Activated CD4-positive, alpha-beta T cell treated with anti-CD3 and anti-CD28 coated beads, Interleukin-2, Interleukin-6, amounts not matched to agents 100 ng/mL and 50 ng/mL, durations not matched to agents 16 hours and 8 hours (primary cell): ENCODE measurements around the gene PROC.
A peak's percentile ranks its signal among the peaks of the same experiment; 100 is the strongest.

Experiments used
- DNase-seq: peaks from one replicate; pipeline ENCODE4 v3.0.0-alpha.2; 2020

The PROC gene

GRCh38 chr2:127418300-127419111 is at the start of gene PROC:
PROC (plus strand) TSS chr2:127418427; CDS start chr2:127419943, 1,516 bp downstream.
- no peak for DNase-seq

GRCh38 chr2:127370010-127370409 is 48.2 kb upstream of the PROC start:
- DNase-seq = no peak

- DNase-seq = no peak
Measured at GRCh38 chr2:127371037-127371436, 47.2 kb upstream of the PROC start.

GRCh38 chr2:127373362-127374083 is 44.7 kb upstream of the PROC start:
- DNase-seq = no peak

GRCh38 chr2:127376257-127376656 is 42.0 kb upstream of the PROC start:
- DNase-seq = no peak

GRCh38 chr2:127377262-127377661 is 41.0 kb upstream of the PROC start:
- DNase-seq = no peak

- DNase-seq = no peak
Measured at GRCh38 chr2:127378720-127379119, 39.5 kb upstream of the PROC start.

- no peak for DNase-seq
Measured at GRCh38 chr2:127379712-127380355, 38.4 kb upstream of the PROC start.

GRCh38 chr2:127381762-127382161 is 36.5 kb upstream of the PROC start:
- DNase-seq = no peak

- DNase-seq = no peak
Measured at GRCh38 chr2:127382831-127383230, 35.4 kb upstream of the PROC start.

- no peak for DNase-seq
Measured at GRCh38 chr2:127384529-127384928, 33.7 kb upstream of the PROC start.

- no peak for DNase-seq
Measured at GRCh38 chr2:127386246-127386645, 32.0 kb upstream of the PROC start.

GRCh38 chr2:127386764-127387654 is 31.2 kb upstream of the PROC start:
- DNase-seq = peak; percentile 87

GRCh38 chr2:127387655-127388422 is 30.4 kb upstream of the PROC start, which contains the start of gene MAP3K2:
MAP3K2 (minus strand) TSS chr2:127387975; CDS start chr2:127343129, 44,846 bp downstream.
- peak; percentile 96 for DNase-seq

GRCh38 chr2:127388423-127389164 is 29.6 kb upstream of the PROC start:
- DNase-seq = peak; percentile 69

- peak; percentile 43 for DNase-seq
Measured at GRCh38 chr2:127389778-127390435, 28.3 kb upstream of the PROC start.

GRCh38 chr2:127392133-127392827 is 25.9 kb upstream of the PROC start:
- DNase-seq = no peak

GRCh38 chr2:127392828-127393578 is 25.2 kb upstream of the PROC start:
- no peak for DNase-seq

- no peak for DNase-seq
Measured at GRCh38 chr2:127394492-127394891, 23.7 kb upstream of the PROC start.
